Measurements from ENCODE around the gene TLK2.
"Not testable (repeated sequence)": the region's sequence is repeated elsewhere in the genome, so short reads cannot be mapped to it uniquely, and the experiment has no call there.

Gene TLK2

DNA sequence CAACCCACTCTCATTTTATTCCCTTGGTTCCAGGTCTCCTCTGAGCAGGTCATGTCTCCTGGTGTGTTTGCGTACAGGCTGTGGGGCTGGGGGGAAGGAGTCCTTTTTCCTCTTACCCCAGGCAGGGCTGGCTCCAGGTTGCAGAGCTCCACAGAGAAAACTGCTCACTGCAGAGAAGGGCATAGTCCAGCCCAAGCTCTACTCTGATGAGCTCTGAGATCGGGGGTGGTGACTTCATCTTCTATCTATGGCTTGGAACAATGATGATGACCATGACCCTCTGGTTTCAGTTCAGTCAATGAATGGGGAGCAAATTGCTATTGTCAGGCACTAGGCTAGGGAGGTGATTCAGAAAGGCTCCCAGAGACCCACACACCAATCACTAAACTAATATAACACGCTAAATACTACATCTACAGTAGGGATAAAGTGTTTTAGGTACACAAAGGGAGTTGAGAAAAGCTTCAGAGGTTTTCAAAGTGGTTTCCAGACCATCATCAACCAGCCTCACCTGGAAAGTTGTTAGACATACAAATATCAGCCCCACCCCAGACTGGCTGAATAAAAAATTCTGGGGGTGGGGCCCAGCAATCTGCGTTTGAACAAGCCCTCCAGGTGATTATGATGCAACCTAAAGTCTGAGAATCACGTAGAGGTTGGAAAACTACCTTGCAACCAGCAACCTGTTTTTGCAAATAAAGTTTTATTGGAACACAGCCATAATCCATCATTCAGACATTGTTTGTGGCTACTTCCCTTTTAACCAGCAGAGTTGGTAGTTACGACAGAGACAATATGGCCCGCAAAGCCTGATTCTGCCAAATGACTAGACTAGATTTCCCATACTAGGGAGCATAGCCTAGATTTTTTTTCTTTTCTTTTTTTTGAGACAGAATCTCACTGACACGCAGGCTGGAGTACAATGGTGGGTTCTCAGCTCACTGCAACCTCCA lies 5.3 kb upstream of the TLK2 start:
- not testable (repeated sequence) for DNase-seq (ENCODE audit: low read depth); H3K4me3 ChIP-seq (replicated peaks; ENCODE audit: low read depth, low read length)

DNA sequence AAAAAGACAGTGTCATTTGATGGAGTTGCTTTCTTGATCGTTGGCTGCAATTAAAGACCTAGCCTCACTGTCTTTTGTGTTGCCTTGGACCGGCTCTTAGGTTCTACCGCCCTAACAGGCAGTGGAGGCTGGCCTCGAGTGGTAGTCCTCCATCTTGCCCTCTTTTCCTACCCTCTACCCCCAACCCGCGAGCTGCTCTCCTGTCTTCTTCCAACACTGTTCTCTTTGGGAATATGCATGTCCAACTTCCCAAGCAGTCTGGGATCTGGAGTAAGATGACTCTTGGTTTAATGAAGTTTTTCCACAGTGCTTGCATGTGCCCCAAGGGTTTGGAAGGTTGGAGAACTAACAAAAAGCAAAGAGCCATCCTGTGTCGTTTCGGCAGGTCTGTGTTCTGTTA lies 1.5 kb upstream of the TLK2 start:
- peak overlapping the region; percentile 60 for H3K4me3 ChIP-seq (replicated peaks; ENCODE audit: low read depth, low read length)
- DNase-seq (ENCODE audit: low read depth): not testable (repeated sequence)

DNA sequence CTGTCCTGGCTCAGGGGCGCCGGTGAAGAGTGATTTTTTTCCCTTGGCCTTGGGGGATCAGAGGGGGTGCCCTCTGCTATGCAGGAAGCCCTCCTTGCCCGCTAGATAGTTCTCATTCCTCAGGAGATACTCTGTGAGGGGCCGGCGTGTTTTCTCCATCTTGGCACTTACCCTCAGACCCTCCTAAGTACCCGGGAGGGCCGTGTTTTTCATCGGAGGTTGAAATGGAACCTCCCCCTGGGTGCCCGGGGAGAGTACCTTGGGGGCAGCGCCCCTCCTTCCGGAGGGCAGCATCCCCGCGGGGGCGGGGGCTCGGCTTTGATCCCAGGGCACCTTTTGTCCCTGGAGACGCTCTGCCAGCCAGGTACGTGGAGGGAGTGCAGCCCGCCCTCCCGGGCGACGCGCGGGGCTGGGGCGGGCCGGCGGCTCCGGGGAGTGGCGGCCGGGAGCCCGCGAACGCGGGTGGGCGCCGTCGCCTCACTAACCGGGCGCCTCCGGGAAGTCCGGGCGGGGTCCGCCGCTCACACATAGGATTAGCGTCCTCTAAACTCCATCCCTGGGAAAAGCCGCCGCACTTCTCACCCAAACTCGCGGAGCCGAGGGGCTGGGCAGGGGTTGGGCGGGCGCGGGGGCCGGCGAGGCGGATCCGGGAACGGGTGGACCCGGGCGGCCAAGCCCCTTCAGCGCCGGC lies 762 bp upstream of the TLK2 start:
- peak overlapping the region; percentile 60 for H3K4me3 ChIP-seq (replicated peaks; ENCODE audit: low read depth, low read length)
- not testable (repeated sequence) for DNase-seq (ENCODE audit: low read depth)

DNA sequence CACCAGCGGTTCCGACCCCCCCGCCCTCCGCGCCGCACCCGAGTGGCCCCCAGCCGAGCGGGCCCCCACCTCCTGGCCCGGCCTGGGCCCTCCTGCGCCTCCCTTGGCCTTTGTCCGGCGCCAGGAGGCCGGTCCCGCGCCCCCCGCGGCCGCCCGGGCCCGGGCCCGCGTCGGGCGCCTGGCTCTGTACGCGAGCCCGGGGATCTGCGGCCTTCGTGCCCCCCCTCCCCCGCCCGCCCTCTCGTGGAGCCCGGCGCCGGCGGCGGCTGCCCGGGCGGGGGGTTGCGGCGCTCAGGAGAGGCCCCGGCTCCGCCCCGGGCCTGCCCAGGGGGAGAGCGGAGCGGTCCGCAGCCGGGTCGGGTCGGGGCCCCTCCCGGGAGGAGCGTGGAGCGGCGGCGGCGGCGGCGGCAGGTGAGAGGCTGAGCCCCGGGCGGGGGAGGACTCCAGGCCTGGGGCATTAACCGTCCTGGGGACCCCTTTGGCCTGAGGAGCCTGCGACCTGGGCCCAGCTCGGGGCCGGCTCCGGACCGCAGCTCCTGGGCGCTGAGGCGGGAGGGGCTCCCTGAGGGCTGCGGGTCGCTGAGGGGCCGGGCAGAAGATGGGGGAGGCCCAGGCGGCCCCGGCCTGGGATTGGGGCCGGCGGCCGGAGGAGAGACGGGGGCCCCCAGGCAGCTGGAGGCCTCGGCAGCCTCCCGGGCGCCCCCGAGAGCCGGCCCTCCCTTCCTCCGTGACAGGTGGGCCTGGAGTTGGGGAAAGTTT lies 434 bp downstream of the TLK2 start:
- H3K4me3 ChIP-seq (replicated peaks; ENCODE audit: low read depth, low read length): peak overlapping the region; percentile 72
- not testable (repeated sequence) for DNase-seq (ENCODE audit: low read depth)

DNA sequence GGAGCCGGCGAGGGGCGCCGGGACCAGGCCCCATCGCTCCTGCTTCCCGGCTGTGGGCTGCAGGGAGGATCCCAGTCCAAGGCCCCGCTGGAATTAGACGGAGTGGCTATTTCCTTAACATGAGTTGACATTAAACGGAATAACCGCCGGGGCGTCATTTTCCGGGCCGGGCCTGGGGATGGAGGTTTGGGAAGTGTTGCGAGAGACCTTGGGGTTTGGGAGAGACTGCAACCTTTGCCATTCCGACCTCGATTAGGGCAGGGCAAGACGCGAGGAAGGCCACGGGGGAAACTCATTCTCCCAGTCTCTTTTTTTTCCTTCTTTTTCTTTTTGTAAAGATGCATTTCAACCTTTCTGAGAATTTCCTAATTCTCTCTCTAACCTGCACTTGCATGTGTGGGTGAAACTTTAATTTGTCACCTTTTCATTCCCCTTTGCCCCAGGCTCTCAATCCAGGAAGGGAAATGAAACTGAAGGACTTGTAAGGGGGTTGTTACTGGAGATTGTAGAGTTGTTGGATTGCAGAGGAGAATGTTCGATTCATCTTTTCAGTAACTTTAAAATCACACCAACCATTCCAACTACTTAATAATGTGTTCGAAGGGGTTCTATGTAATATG lies 1.1 kb downstream of the TLK2 start:
- peak overlapping the region; percentile 72 for H3K4me3 ChIP-seq (replicated peaks; ENCODE audit: low read depth, low read length)
- DNase-seq (ENCODE audit: low read depth): not testable (repeated sequence)

DNA sequence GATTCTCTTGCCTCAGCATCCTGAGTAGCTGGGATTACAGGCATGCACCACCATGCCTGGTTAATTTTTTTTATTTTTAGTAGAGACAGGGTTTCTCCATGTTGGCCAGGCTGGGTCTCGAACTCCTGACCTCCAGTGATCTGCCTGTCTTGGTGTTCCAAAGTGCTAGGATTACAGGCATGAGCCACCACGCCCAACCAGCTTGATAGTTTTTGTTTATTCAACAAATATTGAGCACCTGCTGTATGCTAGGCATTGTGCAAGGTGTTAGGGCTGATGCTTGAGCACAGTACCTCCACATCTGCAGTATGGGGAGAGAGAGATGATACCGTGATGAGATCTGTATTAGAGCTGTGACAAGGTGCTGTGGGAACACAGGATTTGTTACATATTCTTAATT lies 3.9 kb downstream of the TLK2 start:
- not testable (repeated sequence) for DNase-seq (ENCODE audit: low read depth); H3K4me3 ChIP-seq (replicated peaks; ENCODE audit: low read depth, low read length)

DNA sequence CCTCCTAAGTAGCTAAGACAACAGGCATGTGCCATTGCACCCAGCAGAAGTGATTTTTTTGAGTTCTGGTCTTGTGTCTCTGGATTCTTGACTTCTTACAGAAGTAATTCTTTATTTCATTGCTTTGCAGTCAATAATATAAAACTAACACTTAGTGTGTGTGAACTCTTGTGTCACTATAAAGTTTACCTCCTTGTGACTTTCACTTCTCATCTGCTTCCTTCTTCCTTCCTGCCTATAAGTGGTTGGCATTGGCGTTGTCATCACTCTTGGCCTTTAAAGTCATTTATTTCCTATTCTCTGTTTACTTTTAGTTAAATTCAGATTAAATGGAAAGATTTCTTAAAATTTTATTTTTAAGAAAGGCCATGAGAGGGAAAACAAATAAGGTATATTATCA lies 12.4 kb downstream of the TLK2 start:
- not testable (repeated sequence) for DNase-seq (ENCODE audit: low read depth); H3K4me3 ChIP-seq (replicated peaks; ENCODE audit: low read depth, low read length)

DNA sequence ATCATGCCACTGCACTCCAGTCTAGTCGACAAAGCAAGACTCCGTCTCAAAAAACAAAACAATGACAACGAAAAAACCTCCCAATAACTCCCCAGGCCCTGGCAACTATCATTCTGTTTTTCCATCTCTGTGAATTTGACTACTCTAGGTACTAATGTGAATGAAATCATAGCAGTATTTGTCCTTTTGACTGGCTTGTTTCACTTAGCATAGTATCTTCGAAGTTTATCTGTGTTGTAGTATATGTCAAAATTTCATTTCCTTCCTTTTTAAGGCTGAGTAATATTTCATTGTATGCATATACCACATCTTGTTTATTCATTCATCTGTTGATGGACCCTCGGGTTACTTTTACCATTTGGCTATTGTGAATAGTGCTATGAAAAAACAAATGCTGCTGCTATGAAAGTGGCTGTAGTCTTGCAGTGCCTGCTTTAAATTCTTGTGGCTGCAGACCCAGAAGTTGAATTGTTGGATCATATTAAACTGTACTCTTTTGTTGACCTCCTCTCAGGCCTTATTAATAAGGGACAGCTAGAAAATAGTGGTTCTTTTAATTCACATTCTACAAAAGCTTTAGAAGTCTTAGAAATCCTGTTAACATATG lies 14.5 kb downstream of the TLK2 start:
- H3K4me3 ChIP-seq (replicated peaks; ENCODE audit: low read depth, low read length); DNase-seq (ENCODE audit: low read depth): not testable (repeated sequence)

DNA sequence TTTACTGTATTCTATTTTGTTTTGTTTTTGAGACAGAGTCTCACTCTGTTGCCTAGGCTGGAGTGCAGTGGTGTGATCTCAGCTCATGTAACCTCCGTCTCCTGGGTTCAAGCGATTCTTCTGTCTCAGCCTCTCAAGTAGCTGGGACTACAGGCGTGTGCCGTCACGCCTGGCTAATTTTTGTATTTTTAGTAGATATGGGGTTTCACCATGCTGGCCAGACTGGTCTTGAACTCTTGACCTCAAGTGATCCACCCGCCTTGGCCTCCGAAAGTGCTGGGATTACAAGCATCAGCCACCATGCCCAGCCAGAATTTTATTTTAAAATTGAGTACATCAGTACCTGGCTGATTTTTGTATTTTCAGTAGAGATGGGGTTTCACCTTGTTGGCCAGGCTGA lies 15.4 kb downstream of the TLK2 start:
- not testable (repeated sequence) for DNase-seq (ENCODE audit: low read depth); H3K4me3 ChIP-seq (replicated peaks; ENCODE audit: low read depth, low read length)

DNA sequence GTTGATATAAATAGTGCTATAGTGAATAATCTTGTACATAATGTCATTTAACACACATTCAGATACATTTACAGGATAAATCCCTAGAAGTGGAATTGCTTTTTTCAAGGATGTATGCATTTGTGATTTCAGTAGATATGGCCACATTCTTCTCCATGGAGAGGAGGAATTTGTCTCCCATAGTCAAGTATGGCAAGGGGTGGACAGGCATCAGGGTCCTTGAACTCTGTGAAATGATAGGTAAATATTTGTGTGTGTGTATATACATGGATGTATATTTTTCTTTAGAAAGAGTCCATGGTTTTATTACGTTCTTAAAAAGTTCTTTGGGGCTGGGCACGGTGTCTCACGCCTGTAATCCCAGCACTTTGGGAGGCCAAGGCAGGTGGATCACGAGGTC lies 17.7 kb downstream of the TLK2 start:
- DNase-seq (ENCODE audit: low read depth); H3K4me3 ChIP-seq (replicated peaks; ENCODE audit: low read depth, low read length): not testable (repeated sequence)

DNA sequence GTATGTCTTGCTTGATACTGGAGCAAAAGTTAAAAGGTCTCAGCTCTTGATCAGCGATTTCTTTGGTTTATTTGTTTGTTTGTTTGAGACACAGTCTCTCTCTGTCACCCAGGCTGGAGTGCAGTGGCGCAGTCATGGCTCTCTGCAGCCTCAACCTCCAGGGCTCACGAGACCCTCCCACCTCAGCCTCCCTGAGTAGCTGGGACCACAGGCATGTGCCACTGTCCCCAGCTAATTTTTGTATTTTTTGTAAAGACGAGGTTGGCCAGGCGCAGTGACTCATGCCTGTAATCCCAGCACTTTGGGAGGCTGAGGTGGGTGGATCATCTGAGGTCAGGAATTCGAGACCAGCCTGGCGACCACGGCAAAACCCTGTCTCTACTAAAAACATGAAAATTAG lies 20.2 kb downstream of the TLK2 start:
- DNase-seq (ENCODE audit: low read depth); H3K4me3 ChIP-seq (replicated peaks; ENCODE audit: low read depth, low read length): not testable (repeated sequence)

DNA sequence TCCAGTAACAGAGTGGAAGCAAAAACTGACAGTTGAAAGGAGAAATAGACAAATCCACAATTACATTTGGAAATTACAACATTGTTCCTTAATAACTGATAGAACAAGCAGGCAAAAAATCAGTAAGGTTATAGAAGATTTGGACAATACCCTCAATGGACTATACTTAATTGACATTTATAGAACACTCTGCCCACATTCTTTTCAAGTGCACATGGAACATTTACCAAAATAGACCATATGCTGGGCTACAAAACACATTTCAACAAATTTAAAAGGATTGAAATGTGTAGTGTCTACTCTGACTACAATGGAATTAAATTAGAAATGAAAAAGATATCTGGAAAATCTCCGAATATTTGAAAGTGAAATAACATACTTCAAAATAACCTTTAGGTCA lies 21.8 kb downstream of the TLK2 start:
- DNase-seq (ENCODE audit: low read depth); H3K4me3 ChIP-seq (replicated peaks; ENCODE audit: low read depth, low read length): not testable (repeated sequence)

DNA sequence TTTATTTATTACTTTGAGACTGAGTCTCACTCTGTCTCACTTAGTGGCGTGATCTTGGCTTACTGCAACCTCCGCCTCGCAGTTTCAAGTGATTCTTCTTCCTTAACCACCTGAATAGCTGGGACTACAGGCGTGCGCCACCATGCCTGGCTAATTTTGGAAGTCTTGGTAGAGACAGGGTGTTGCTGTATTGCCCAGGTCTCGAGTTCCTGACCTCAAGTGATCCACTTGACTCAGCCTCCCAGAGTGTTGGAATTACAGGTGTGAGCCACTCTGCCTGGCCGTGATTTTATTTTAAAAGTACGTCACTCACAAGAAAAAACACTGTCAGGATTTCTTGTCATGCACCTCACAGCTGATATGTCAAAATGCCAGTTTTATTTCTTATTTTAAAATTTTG lies 26.2 kb downstream of the TLK2 start:
- H3K4me3 ChIP-seq (replicated peaks; ENCODE audit: low read depth, low read length); DNase-seq (ENCODE audit: low read depth): not testable (repeated sequence)

DNA sequence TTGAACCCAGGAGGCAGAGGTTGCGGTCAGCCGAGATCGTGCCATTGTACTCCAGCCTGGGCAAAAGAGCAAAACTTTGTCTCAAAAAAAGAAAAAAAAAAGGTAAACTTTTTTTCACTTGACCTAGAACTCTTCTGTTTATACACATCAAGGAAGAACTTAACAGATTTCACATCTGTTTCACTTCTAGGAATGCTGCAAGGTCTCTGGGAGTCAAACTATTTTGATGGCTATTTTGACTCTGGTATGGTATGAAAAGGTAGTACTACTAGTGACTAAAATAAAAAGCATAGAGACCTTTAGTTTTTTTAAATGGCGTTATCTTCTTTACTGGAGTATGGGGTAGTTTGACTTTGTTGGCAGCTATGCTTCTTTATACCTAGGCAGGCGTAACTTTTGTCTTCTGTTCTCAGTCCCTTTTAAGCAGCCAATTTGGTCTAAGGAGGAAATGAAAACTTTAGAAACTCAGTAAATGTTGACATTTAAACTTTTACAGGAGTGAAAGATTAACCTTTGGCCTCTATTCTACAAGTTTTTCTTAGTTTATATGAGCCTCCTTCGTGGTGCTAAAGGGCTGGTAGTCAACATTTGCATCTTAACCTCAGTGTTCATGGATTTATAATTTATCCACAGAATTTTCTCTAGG lies 28.7 kb downstream of the TLK2 start:
- not testable (repeated sequence) for DNase-seq (ENCODE audit: low read depth); H3K4me3 ChIP-seq (replicated peaks; ENCODE audit: low read depth, low read length)

DNA sequence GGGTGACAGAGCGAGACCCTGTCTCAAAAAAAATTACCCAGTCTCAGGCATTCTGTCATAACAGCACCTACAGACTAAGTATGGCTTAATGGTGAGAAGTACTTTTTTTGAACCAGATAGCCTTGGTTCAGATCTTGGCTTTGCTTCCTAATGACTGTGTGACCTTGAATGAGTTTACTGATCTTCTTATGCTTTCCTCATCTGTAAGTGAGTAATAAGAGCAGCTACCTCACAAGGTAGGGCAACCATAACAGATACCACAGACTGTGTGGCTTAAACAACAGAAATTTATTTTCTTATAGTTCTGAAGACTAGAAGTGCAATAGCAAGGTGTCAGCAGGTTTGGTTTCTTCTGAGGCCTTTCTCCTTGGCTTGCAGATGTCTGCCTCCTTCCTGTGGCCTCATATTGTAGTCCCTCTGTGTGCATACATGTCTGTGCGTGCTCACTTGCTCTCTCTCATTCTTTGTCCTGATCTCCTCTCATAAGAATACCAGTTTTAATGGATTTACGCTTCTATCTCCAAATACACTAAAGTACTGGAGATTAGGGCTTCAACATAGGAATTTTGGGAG lies 31.7 kb downstream of the TLK2 start:
- DNase-seq (ENCODE audit: low read depth); H3K4me3 ChIP-seq (replicated peaks; ENCODE audit: low read depth, low read length): not testable (repeated sequence)

DNA sequence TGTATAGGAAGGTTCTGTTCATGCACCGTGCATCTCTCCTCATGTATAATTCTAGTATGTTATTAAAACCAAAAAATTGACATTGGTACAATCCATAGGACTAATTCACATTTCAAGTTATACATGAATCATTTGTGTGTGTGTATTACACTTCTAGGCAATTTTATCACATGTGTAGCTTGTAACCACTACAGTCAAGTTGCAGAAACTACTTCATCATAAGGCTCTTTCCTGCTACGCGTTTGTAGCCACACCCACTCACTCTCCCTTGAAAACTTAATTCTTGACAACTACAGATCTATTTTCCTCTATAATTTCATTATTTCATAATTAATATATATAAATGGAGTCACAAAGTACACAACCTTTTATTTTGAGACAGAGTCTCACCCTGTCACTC lies 32.4 kb downstream of the TLK2 start:
- DNase-seq (ENCODE audit: low read depth): not testable (repeated sequence)

DNA sequence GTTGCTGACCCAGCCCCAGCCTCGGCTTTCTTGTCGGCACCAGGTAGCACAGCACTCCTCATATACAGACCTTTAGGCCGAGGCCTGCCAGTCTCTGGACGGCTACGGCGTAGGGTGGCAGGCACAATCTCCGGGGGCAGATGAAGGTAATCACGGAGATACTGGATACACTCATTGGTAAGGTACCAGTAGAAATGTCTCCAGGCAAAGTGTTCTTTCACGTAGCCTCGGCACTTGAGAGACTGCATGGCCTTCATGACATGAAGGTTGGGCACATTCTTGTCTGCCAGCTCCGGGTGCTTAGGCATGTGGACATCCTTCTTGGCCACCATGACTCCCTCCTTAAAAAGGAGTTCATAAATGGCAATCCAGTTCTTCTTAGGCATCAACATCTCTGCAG lies 37.8 kb downstream of the TLK2 start:
- not testable (repeated sequence) for DNase-seq (ENCODE audit: low read depth); H3K4me3 ChIP-seq (replicated peaks; ENCODE audit: low read depth, low read length)

More for the DNA sequence above, 32.4 kb downstream of the TLK2 start:
- not testable (repeated sequence) for H3K4me3 ChIP-seq (replicated peaks; ENCODE audit: low read depth, low read length)

DNA sequence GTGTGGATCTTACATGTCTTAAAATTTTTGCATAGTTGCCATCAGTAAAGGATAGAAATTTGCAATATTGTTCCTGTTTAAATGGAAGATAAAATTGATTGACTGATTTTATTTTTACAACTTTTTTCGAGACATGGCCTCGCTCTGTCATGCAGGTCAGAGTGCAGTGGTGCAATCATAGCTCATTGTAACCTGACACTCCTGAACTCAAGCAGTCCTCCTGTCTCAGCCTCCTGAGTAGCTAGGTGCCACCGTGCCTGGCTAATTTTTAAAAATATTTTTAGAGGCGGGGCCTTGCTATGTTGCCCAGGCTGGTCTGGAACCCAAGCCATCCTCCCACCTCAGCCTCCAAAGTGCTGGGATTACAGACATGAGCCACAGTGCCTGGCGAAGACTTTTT lies 42.7 kb downstream of the TLK2 start:
- not testable (repeated sequence) for DNase-seq (ENCODE audit: low read depth); H3K4me3 ChIP-seq (replicated peaks; ENCODE audit: low read depth, low read length)
